Aorta (tissue), 5 donors: ENCODE results near the gene BRCC3. TPM values are rescaled to one million over a fixed set of nuclear protein-coding genes. Genes with fewer than 3 reads are reported as not detected.
A peak's percentile ranks its signal among the peaks of the same experiment; 100 is the strongest.

Experiments used
- ATAC-seq: fragments of 200-7000 bp; cut with Tn5 transposase; one replicate; pipeline ENCODE4 v1.9.1; 2022; ENCODE audit warnings: moderate library complexity; ENCODE audit not compliant: low FRiP score
- DNase-seq, 2 donors: peaks; one replicate each; pipeline ENCODE4 v3.0.0-alpha.2; 2020
- H3K27ac ChIP-seq, 2 donors: one replicate each; pipeline ENCODE4 v1.5.1; 2013; ENCODE audit warnings: low read length in 2 of 2, mild to moderate bottlenecking in 2 of 2, moderate library complexity in 2 of 2, control low read depth in 1 of 2, inconsistent platforms in 1 of 2, low read depth in 1 of 2
- H3K27me3 ChIP-seq, 2 donors: one replicate each; pipeline ENCODE4 v1.6.1; 2013; ENCODE audit warnings: control low read depth in 1 of 2, low read length in 1 of 2, mild to moderate bottlenecking in 1 of 2, moderate library complexity in 1 of 2; ENCODE audit not compliant: insufficient read depth in 2 of 2, control insufficient read depth in 1 of 2
- H3K36me3 ChIP-seq, 2 donors: one replicate each; pipeline ENCODE4 v1.6.1; 2013; ENCODE audit warnings: control low read depth in 1 of 2, low read length in 1 of 2, mild to moderate bottlenecking in 1 of 2; ENCODE audit not compliant: insufficient read depth in 2 of 2, control insufficient read depth in 1 of 2
- H3K4me1 ChIP-seq, 2 donors: one replicate each; pipeline ENCODE4 v1.6.1; 2013; ENCODE audit warnings: low read length in 2 of 2, control low read depth in 1 of 2, mild to moderate bottlenecking in 1 of 2, moderate library complexity in 1 of 2; ENCODE audit not compliant: insufficient read depth in 2 of 2, control insufficient read depth in 1 of 2
- H3K4me3 ChIP-seq, 2 donors: one replicate each; pipeline ENCODE4 v1.5.1; 2013; ENCODE audit warnings: low read length in 2 of 2, control low read depth in 1 of 2, mild to moderate bottlenecking in 1 of 2
- H3K9me3 ChIP-seq: one replicate; pipeline ENCODE4 v1.6.1; 2013; ENCODE audit warnings: mild to moderate bottlenecking, low read length; ENCODE audit not compliant: control insufficient read depth
- WGBS, 2 donors: extraction: QIAGEN DNeasy Blood & Tissue Kit; methylation state at CpG; one replicate each; pipeline ENCODE4 v1.1.7; 2013; 5-methylcytosine and 5-hydroxymethylcytosine counted together
- intact Hi-C, 2 donors: fragments of 100-400 bp; cut with DNase I; formaldehyde crosslinking; loops; one replicate each; pipeline versions ENCODE4 v1.14.2 to v1.15.0; 2022
- polyA plus RNA-seq, 2 donors: library from polyadenylated mRNA; stranded (reverse); fragments of 200-250 nt; gene quantifications; one replicate each; pipeline ENCODE4 v1.2.3, GENCODE V29; 2013
- total RNA-seq, 2 donors: library from RNA; stranded (reverse); fragmentation: NEBNext Ultra II Directional; extraction: Animal tissue kit (Norgen Biotek cat#: 25700); gene quantifications; one replicate each; pipeline ENCODE4 v1.2.1, GENCODE V29; 2021
- donor health status: healthy with polysubstance abuse.
- donor health status: Bipolar disorder and iron deficiency.
- donor health status: DM: no; HTN: no; CAD: no.
- donor health status: DM: no; HTN: no; CAD: no.
- donor health status: DM: yes; HTN: yes; CAD: no.

Gene BRCC3
- total and polyA plus RNA-seq, 4 donors, result 10.9 to 15.5 (median 14.8) TPM

- no peak overlapping the region for H3K4me3 ChIP-seq
- no peaks in the 10 kb centered on the region for H3K4me1 ChIP-seq
- intact Hi-C loops, result no loop called here
- WGBS, 2 donors, result 61 to 64% methylated on average over 2 of the region's 2 CpGs
- H3K27me3 ChIP-seq, result no peaks in the 10 kb centered on the region
- H3K36me3 ChIP-seq, result no peaks in the 10 kb centered on the region
- no peaks in the 10 kb centered on the region for H3K9me3 ChIP-seq
- ATAC-seq (no peak), DNase-seq (no peak)
- peak overlapping the region in 1 of 2 donors; percentile 33 for H3K27ac ChIP-seq
These were observed 42.4 kb upstream of the BRCC3 start for GRCh38 chrX:155028877-155029291.

- intact Hi-C loops, result loop anchor here in 1 of 2 donors (5.0 kb wide), 1 partner anchor 36 kb away; no protein-coding TSS in a partner anchor
- Histone ChIP-seq H3K4me1 (no peaks in the 10 kb centered on the region), H3K9me3 (no peaks in the 10 kb centered on the region), H3K27me3 (no peaks in the 10 kb centered on the region), H3K4me3 (no peak overlapping the region), H3K36me3 (no peaks in the 10 kb centered on the region), H3K27ac (no peak overlapping the region)
- ATAC-seq, result no peak
- WGBS, 2 donors, result 85 to 94% methylated on average over 5 of the region's 5 CpGs
- no peak for DNase-seq
These were observed 39.7 kb upstream of the BRCC3 start for GRCh38 chrX:155031657-155032056.

GRCh38 chrX:155035688-155036087 is 35.6 kb upstream of the BRCC3 start:
- H3K4me1 ChIP-seq, result no peaks in the 10 kb centered on the region
- H3K27ac ChIP-seq, result no peak overlapping the region
- H3K9me3 ChIP-seq, result no peaks in the 10 kb centered on the region
- no peaks in the 10 kb centered on the region for H3K27me3 ChIP-seq
- no peaks in the 10 kb centered on the region for H3K36me3 ChIP-seq
- DNase-seq (no peak), ATAC-seq (no peak)
- WGBS, 2 donors, result 95 to 97% methylated on average over 4 of the region's 4 CpGs
- intact Hi-C loops, result no loop called here
- H3K4me3 ChIP-seq, result no peak overlapping the region

GRCh38 chrX:155046129-155046810 is 25.0 kb upstream of the BRCC3 start:
- peaks cover 0 to 4% of the 10 kb centered on the region in 2 donors for H3K36me3 ChIP-seq
- DNase-seq, result no peak
- H3K4me3 ChIP-seq, result no peak overlapping the region
- no peak for ATAC-seq
- H3K27me3 ChIP-seq, result no peaks in the 10 kb centered on the region
- WGBS, 2 donors, result 63 to 86% methylated on average over 6 of the region's 6 CpGs
- no peaks in the 10 kb centered on the region for H3K4me1 ChIP-seq
- intact Hi-C loops, result no loop called here
- H3K27ac ChIP-seq, result no peak overlapping the region
- no peaks in the 10 kb centered on the region for H3K9me3 ChIP-seq

- Histone ChIP-seq H3K9me3 (no peaks in the 10 kb centered on the region), H3K4me3 (no peak overlapping the region), H3K27ac (no peak overlapping the region), H3K36me3 (peaks cover 0 to 4% of the 10 kb centered on the region in 2 donors), H3K4me1 (no peaks in the 10 kb centered on the region), H3K27me3 (no peaks in the 10 kb centered on the region)
- WGBS, 2 donors, result 61 to 87% methylated on average over 5 of the region's 5 CpGs
- ATAC-seq (no peak), DNase-seq (no peak)
- intact Hi-C loops, result no loop called here
These were observed 24.3 kb upstream of the BRCC3 start for GRCh38 chrX:155046811-155047528.

GRCh38 chrX:155048977-155049619 is 22.2 kb upstream of the BRCC3 start:
- Histone ChIP-seq H3K27me3 (no peaks in the 10 kb centered on the region), H3K4me3 (no peak overlapping the region), H3K36me3 (peaks cover 0 to 4% of the 10 kb centered on the region in 2 donors), H3K4me1 (no peaks in the 10 kb centered on the region), H3K27ac (no peak overlapping the region), H3K9me3 (no peaks in the 10 kb centered on the region)
- 31 to 35% methylated on average over 9 of the region's 9 CpGs for WGBS, 2 donors
- peak; percentile 60 for ATAC-seq
- intact Hi-C loops, result no loop called here
- DNase-seq, result peak in 1 of 2 donors; percentile 55

GRCh38 chrX:155052738-155053498 is 18.4 kb upstream of the BRCC3 start:
- Histone ChIP-seq H3K36me3 (no peaks in the 10 kb centered on the region), H3K27me3 (no peaks in the 10 kb centered on the region), H3K4me1 (no peaks in the 10 kb centered on the region), H3K9me3 (no peaks in the 10 kb centered on the region), H3K4me3 (no peak overlapping the region), H3K27ac (no peak overlapping the region)
- WGBS, 2 donors, result 73 to 92% methylated on average over 5 of the region's 5 CpGs
- DNase-seq (no peak), ATAC-seq (no peak)
- intact Hi-C loops, result loop anchor here in 1 of 2 donors (5.0 kb wide), 1 partner anchor 66 kb away; no protein-coding TSS in a partner anchor

- Histone ChIP-seq H3K4me3 (no peak overlapping the region), H3K4me1 (no peaks in the 10 kb centered on the region), H3K36me3 (no peaks in the 10 kb centered on the region), H3K27me3 (no peaks in the 10 kb centered on the region), H3K9me3 (no peaks in the 10 kb centered on the region), H3K27ac (no peak overlapping the region)
- intact Hi-C loops, result loop anchor here in 1 of 2 donors (5.0 kb wide), 1 partner anchor 66 kb away; no protein-coding TSS in a partner anchor
- WGBS, 2 donors, result 74 to 91% methylated on average over 3 of the region's 3 CpGs
- ATAC-seq (no peak), DNase-seq (no peak)
These were observed 17.7 kb upstream of the BRCC3 start for GRCh38 chrX:155053656-155054055.
